Adipocyte (in vitro differentiated cells): ENCODE results near the gene DIAPH3.

Experiments used
- DNase-seq: peaks from one replicate; pipeline ENCODE4 v3.0.0-alpha.2; 2015; ENCODE audit warnings: low read depth
- H3K27me3 ChIP-seq: replicated peaks from 2 replicates; pipeline ENCODE4 v1.7.0; 2013; ENCODE audit warnings: mild to moderate bottlenecking, low read length, moderate library complexity; ENCODE audit not compliant: control insufficient read depth, insufficient read depth
- H3K36me3 ChIP-seq: 2 replicates; pipeline ENCODE4 v1.7.0; 2013; ENCODE audit warnings: low read length, mild to moderate bottlenecking, moderate library complexity; ENCODE audit not compliant: control insufficient read depth, insufficient read depth, severe bottlenecking
- H3K4me1 ChIP-seq: 2 replicates; pipeline ENCODE4 v1.7.0; 2013; ENCODE audit warnings: mild to moderate bottlenecking, low read length, moderate library complexity; ENCODE audit not compliant: control insufficient read depth, insufficient read depth
- H3K4me3 ChIP-seq: 2 replicates; pipeline ENCODE4 v1.7.0; 2013; ENCODE audit warnings: mild to moderate bottlenecking, low read length, moderate library complexity
- H3K9ac ChIP-seq: 2 replicates; pipeline ENCODE4 v1.7.0; 2013; ENCODE audit warnings: mild to moderate bottlenecking, low read length, moderate library complexity
- H3K9me3 ChIP-seq: 2 replicates; pipeline ENCODE4 v1.7.0; 2013; ENCODE audit warnings: mild to moderate bottlenecking, low read length, moderate library complexity; ENCODE audit not compliant: control insufficient read depth

DIAPH3 gene

DNA sequence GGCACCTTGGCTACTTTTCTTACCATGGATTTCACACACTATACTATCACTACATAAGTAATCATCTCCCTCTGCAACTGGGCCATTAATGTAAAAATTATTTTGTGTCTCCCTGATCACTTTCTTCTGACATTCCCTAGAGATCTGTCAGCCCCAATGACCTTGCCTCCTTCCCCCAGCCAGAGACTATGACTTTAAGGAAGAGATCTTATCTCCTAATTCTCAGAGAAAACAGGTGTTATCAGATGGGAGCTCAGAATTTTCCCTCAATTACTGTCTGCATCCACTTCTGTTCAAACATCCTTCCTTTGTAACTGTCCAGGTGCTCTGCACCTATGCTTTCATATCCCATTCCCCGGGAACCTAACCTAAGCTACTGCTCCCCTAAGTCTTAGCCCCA, 397.5 kb downstream of the DIAPH3 start:
- Histone ChIP-seq H3K27me3 (no peaks in the 10 kb centered on the region), H3K36me3 (no peaks in the 10 kb centered on the region), H3K4me1 (peaks cover 6% of the 10 kb centered on the region), H3K4me3 (no peak overlapping the region), H3K9ac (no peak overlapping the region), H3K9me3 (no peaks in the 10 kb centered on the region)
- DNase-seq = no peak

DNA sequence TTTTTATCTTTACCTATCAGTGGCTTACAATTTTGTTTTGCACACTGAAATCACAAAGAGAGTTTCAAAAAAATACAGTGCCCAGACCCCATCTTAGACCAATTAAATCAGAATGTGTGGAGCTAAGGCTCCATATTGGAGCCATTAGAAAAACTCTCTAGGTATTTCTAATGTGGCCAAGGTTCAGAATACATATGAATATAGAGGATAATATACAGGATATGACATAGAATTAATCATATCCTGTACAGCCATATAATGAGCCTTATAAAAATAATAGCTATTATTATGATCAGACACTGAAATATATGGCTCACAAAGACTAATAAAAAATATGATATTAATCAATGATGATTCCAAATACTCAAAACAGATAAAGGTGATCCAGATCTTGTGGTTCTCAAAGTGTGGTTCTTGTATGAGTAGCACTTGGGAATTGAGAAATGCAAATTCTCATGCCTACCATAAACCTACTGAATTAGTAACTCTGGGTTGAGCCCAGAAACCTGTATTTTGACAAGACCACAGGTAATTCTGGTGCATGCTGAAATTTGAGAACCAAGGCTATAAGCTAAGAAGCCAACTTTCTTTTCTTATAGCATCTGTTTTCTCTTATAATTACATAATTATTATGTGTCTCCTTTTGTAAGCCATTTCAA, 408.0 kb downstream of the DIAPH3 start:
- H3K36me3 ChIP-seq = no peaks in the 10 kb centered on the region
- H3K4me3 ChIP-seq = no peak overlapping the region
- no peak for DNase-seq
- H3K9me3 ChIP-seq = no peaks in the 10 kb centered on the region
- no peaks in the 10 kb centered on the region for H3K4me1 ChIP-seq
- no peaks in the 10 kb centered on the region for H3K27me3 ChIP-seq
- H3K9ac ChIP-seq = no peak overlapping the region

DNA sequence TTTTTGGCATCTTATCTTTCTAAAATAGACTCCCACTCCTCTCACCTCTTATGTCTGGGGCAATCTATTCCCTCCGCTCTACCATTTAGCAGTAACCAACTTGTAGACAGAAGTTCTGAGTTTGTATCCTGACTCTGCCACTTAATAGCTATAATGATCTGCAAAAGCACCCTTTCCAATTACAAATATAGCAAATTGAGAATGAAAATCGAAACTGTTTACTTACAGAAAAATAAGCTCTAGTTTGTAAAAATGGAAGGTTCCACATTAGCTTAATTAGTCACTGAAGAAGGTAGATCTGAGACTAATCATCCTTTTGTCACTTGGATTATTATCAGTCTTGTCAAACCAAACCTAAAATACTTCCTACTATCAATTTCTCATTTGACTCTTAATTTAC, 409.3 kb downstream of the DIAPH3 start:
- Histone ChIP-seq H3K27me3 (no peaks in the 10 kb centered on the region), H3K36me3 (no peaks in the 10 kb centered on the region), H3K9me3 (no peaks in the 10 kb centered on the region), H3K9ac (no peak overlapping the region), H3K4me3 (no peak overlapping the region), H3K4me1 (no peaks in the 10 kb centered on the region)
- DNase-seq = no peak

DNA sequence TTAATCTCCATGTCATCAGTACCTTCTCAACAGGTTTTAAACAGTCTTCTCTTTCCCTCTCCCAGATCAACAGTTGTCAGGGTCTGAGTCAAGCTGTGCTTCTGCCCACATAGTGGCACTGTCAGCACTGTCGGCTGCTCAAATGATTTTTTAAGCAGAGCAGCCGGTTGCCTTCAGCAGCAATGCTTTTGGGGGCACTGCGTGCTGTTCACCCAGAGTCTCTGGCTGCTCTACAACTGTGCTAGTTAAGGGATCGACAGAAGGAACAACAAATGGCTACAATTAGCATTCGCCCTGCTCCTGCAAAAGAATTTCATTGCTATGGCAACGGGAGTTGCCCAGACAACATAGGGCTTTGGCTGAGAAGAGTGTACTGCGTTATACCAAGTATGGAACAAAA, 412.9 kb downstream of the DIAPH3 start:
- Histone ChIP-seq H3K4me1 (peaks cover 13% of the 10 kb centered on the region), H3K9me3 (no peaks in the 10 kb centered on the region), H3K36me3 (no peaks in the 10 kb centered on the region), H3K9ac (no peak overlapping the region), H3K4me3 (no peak overlapping the region), H3K27me3 (no peaks in the 10 kb centered on the region)
- peak; percentile 84 for DNase-seq

DNA sequence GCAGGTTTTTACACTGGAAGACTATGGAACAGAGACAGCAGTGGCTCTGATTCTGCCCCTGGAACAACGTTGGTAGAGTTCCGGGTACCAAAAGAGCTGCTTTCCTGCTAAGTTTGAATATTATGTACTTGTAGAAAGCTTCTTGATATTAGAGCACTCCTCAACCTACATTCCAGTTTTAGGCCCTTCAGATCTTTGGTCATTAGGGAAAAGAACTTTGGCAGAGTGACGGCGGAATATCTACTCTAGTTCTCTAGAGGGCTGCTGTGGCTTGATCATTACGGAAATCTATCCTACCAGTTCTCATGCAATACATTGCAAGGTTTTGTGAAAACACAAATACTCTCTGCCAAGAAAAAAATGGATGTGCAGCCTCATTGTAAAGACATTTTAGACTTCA, 415.7 kb downstream of the DIAPH3 start:
- Histone ChIP-seq H3K36me3 (no peaks in the 10 kb centered on the region), H3K4me1 (peaks cover 21% of the 10 kb centered on the region), H3K9me3 (no peaks in the 10 kb centered on the region), H3K4me3 (no peak overlapping the region), H3K27me3 (no peaks in the 10 kb centered on the region), H3K9ac (no peak overlapping the region)
- DNase-seq = no peak

DNA sequence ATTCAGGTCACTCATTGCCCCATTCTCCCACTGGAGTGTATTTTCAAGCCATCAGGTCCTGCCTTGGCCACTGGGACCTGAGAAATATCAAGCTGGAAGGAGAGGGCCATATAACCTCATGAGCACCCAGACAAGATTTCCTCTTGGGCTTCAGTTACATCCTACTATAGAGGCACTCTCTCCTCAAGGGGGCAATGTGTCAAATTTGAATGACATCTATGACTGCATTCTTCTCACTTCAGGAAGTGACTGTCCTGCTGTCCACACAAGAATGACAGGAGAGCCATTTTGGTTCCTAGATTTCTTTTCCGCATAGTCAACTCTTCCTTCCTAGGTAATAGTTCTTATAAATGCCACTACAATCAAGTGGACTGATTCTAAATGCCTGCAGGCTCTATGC, 416.2 kb downstream of the DIAPH3 start:
- no peak for DNase-seq
- H3K9me3 ChIP-seq = no peaks in the 10 kb centered on the region
- H3K9ac ChIP-seq = no peak overlapping the region
- no peak overlapping the region for H3K4me3 ChIP-seq
- H3K27me3 ChIP-seq = no peaks in the 10 kb centered on the region
- peaks cover 21% of the 10 kb centered on the region for H3K4me1 ChIP-seq
- no peaks in the 10 kb centered on the region for H3K36me3 ChIP-seq

DNA sequence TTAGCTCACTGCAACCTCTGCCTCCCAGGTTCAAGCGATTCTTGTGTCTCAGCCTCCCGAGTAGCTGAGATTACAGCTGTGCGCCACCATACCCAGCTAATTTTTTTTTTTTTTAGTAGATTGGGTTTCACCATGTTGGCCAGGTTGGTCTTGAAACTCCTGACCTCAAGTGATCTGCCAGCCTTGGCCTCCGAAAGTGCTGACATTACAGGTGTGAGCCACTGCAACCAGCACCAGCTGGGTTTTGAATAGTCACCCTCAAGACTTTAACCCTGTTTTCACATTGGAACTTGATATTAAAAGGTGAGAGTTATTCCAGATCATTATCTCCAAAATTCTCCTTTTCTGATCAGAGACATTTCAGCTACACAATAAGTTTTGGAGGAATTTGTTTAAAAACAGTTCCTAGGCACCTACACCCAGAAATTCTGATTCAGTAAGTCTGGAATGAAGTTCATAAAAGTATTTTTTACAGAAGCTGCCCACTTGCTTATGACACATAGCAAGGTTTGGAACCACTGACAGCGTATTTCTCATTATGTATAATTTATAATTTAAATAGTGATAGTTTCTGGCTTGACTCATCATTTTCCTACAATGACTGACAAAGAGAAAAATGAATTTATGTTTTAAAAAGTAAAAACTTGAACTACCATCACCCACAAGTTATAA, 417.3 kb downstream of the DIAPH3 start:
- H3K36me3 ChIP-seq = no peaks in the 10 kb centered on the region
- H3K9ac ChIP-seq = no peak overlapping the region
- H3K4me3 ChIP-seq = no peak overlapping the region
- H3K27me3 ChIP-seq = no peaks in the 10 kb centered on the region
- H3K9me3 ChIP-seq = no peaks in the 10 kb centered on the region
- DNase-seq = peak; percentile 46
- H3K4me1 ChIP-seq = peaks cover 21% of the 10 kb centered on the region

DNA sequence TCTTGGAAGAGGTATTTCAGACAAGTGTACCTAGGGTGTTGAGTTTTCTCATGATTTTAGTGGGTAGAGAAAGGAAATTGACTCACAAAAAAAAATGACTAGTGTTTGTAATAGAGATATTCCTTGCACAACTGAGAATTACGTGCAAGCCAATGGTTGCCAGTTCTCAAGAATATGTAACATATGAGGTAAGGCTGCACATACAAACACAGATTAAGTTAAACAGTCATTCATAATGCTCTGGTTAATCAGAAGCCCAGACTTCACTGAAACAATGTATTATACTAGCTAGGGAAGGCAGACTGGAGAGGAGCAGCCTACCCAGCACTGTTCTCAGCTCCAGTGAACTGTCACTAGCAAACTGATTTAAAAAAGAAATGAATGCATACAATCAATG, 418.3 kb downstream of the DIAPH3 start:
- Histone ChIP-seq H3K9ac (no peak overlapping the region), H3K9me3 (no peaks in the 10 kb centered on the region), H3K36me3 (no peaks in the 10 kb centered on the region), H3K4me1 (peaks cover 21% of the 10 kb centered on the region), H3K4me3 (no peak overlapping the region), H3K27me3 (no peaks in the 10 kb centered on the region)
- DNase-seq = peak; percentile 13

DNA sequence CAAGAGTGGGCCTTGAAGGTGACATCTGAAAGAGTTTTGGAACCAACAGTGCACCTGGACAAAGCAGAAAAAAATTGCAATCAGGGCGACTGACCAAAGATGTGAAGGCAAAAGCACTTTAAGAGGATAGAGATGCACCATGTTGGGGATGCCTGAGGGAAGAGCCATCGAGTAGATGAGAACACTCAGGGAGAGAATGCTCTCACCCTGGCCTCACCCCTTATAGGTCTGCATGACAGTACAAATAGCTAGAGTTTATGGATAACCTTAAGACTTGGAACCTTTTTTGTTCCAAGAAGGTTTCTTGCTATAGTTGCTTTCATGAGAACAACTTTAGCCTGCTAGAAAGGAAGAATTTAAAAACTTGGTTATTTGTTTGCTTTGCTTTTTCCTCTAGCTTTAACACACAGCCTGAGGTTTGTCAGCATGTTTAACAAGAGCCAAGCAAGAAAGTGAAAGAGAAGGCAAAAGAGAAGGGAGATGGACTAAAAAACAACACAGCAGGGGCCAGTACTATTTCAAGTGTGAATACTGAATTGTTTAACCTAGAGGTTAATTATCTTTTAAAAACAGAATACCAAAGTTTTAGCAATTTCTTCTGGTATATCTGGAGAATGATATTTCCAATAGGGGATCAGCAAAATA, 418.9 kb downstream of the DIAPH3 start:
- H3K27me3 ChIP-seq = no peaks in the 10 kb centered on the region
- H3K36me3 ChIP-seq = no peaks in the 10 kb centered on the region
- H3K4me3 ChIP-seq = no peak overlapping the region
- DNase-seq = peak; percentile 22
- H3K4me1 ChIP-seq = peaks cover 21% of the 10 kb centered on the region
- no peak overlapping the region for H3K9ac ChIP-seq
- H3K9me3 ChIP-seq = no peaks in the 10 kb centered on the region

DNA sequence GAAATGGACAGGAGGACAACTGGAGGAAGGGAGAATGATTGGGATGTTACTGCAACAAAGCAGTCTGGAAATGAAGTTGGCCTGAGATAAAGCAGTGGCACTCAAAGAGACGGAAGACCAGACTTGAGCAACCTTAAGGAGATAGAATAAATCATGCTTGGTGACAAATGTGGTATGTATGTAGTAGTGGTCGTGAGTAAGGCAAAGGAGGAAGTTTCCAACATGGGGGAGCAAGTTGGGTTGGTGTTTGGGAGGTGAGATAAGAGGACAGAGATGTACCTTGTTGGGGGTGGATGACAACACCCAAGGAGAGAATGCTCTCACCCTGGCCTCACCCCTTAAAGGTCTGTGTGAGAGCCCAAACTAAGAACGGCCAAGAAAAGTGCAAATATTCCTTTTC, 420.5 kb downstream of the DIAPH3 start:
- H3K27me3 ChIP-seq = no peaks in the 10 kb centered on the region
- H3K4me1 ChIP-seq = peaks cover 21% of the 10 kb centered on the region
- no peak overlapping the region for H3K9ac ChIP-seq
- H3K9me3 ChIP-seq = no peaks in the 10 kb centered on the region
- no peak overlapping the region for H3K4me3 ChIP-seq
- DNase-seq = no peak
- H3K36me3 ChIP-seq = no peaks in the 10 kb centered on the region

DNA sequence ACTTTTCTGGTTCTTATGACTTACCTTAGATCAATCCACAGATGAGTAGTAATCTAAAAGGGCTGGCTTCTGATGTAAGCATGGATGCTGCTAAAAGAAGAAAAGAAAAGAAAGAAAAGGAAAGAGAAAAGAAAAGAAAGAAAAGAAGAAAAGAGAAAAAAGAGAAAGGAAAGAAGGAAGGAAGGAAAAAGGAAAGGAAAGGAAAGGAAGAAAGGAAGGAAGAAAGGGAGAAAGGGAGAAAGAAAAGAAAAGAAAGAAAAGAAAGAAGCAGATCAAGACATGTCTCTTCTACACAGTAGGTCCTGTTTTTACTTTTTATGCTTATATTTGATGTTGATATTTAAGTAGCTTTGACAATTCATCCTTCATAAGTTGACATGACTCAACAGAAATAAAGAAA, 421.3 kb downstream of the DIAPH3 start:
- Histone ChIP-seq H3K9ac (no peak overlapping the region), H3K9me3 (no peaks in the 10 kb centered on the region), H3K27me3 (no peaks in the 10 kb centered on the region), H3K4me3 (no peak overlapping the region), H3K4me1 (peaks cover 21% of the 10 kb centered on the region), H3K36me3 (no peaks in the 10 kb centered on the region)
- no peak for DNase-seq
